PC-9 (cell line): ENCODE data around the gene TM4SF5.

Source experiments
- EZH2 ChIP-seq: fragments of 200-600 bp; sonication (generic); IDR thresholded peaks from 2 replicates; pipeline ENCODE4 v1.8.0; 2017; ENCODE audit warnings: antibody characterized with exemption, low read depth
- TF ChIP-seq, protein P1 (sequence below): fragments of 200-600 bp; sonication (generic); conservative IDR thresholded peaks from 2 replicates; pipeline ENCODE4 v1.6.1; 2017; ENCODE audit warnings: mixed run types, antibody characterized with exemption, mild to moderate bottlenecking, moderate library complexity

DNA sequence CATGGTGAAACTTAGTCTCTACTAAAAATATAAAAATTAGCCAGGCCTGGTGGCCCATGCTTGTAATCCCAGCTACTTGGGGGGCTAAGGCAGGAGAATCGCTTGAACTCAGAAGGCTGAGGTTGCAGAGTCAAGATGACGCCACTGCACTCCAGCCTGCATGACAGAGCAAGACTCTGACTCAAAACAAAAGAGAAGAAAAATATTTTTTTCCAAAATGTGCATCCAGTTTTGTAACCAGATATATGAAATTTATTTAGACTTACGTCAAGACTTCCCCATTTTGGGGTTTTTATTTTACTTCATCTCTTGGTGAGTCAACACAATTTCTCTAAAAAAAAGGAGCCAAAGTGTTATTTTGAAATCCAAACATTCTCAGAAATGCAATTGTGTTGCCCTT lies 5.5 kb upstream of the TM4SF5 start:
- TF ChIP-seq, protein P1, sequence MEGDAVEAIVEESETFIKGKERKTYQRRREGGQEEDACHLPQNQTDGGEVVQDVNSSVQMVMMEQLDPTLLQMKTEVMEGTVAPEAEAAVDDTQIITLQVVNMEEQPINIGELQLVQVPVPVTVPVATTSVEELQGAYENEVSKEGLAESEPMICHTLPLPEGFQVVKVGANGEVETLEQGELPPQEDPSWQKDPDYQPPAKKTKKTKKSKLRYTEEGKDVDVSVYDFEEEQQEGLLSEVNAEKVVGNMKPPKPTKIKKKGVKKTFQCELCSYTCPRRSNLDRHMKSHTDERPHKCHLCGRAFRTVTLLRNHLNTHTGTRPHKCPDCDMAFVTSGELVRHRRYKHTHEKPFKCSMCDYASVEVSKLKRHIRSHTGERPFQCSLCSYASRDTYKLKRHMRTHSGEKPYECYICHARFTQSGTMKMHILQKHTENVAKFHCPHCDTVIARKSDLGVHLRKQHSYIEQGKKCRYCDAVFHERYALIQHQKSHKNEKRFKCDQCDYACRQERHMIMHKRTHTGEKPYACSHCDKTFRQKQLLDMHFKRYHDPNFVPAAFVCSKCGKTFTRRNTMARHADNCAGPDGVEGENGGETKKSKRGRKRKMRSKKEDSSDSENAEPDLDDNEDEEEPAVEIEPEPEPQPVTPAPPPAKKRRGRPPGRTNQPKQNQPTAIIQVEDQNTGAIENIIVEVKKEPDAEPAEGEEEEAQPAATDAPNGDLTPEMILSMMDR, result no peak
- TF ChIP-seq EZH2, result no peak
